HEK293T (cell line): ENCODE data around the gene FRYL.
"Not testable (repeated sequence)": the region's sequence is repeated elsewhere in the genome, so short reads cannot be mapped to it uniquely, and the experiment has no call there.

Experiments used
- BHLHE40 ChIP-seq: fragments of 450-650 bp; IDR thresholded peaks from 2 replicates; pipeline ENCODE4 v1.6.1; 2016; ENCODE audit warnings: mild to moderate bottlenecking, moderate library complexity, borderline replicate concordance
- ELF4 ChIP-seq: fragments of 450-650 bp; IDR thresholded peaks from 2 replicates; pipeline ENCODE4 v1.6.1; 2017; ENCODE audit warnings: antibody characterized with exemption
- FOXM1 ChIP-seq: fragments of 450-650 bp; IDR thresholded peaks from 2 replicates; pipeline ENCODE4 v1.6.1; 2017; ENCODE audit warnings: mild to moderate bottlenecking, borderline replicate concordance
- SP1 ChIP-seq: fragments of 450-650 bp; IDR thresholded peaks from 2 replicates; pipeline ENCODE4 v1.6.1; 2017
- SUZ12 ChIP-seq: fragments of 450-650 bp; IDR thresholded peaks from 2 replicates; pipeline ENCODE4 v1.6.1; 2016; ENCODE audit warnings: mild to moderate bottlenecking
- TARDBP ChIP-seq: fragments of 450-650 bp; IDR thresholded peaks from 2 replicates; pipeline ENCODE4 v1.6.1; 2016

GRCh38 chr4:48745223-48745622 is 34.9 kb downstream of the FRYL start:
- TF ChIP-seq SUZ12, SP1, BHLHE40, FOXM1, TARDBP, ELF4: not testable (repeated sequence)
